ENCODE data around the gene DEDD. TPM values are rescaled to one million over a fixed set of nuclear protein-coding genes. Genes with fewer than 3 reads are reported as not detected.
"Not testable (repeated sequence)": the region's sequence is repeated elsewhere in the genome, so short reads cannot be mapped to it uniquely, and the experiment has no call there.

The DEDD gene
- total RNA-seq, 2 experiments from 2014 or later = 33.9 to 44.9 TPM

- CTCF ChIA-PET = interaction anchor here (0.8 to 1.9 kb wide), 4 partner anchors 8 to 37 kb away, joined by 3 to 10 read pairs (median 6); partner anchors contain the start of genes KLHDC9 and PPOX
- H3K9me3 Mint-ChIP-seq (ENCODE audit: low read depth) = no peaks in the 10 kb centered on the region
- H3K27me3 Mint-ChIP-seq = no peaks in the 10 kb centered on the region
- intact Hi-C loops (cut with DNase I, micrococcal nuclease) = no loop called here
- H3K36me3 Mint-ChIP-seq (ENCODE audit: low read depth) = peaks cover 61% of the 10 kb centered on the region
- H3K27ac Mint-ChIP-seq = peak overlapping the region; percentile 62
- POLR2A ChIA-PET = interaction anchor here (1.5 kb wide), 1 partner anchor 11 kb away, joined by 7 read pairs; the partner anchor contains the start of genes NIT1 and PFDN2
- ATAC-seq = no peak
- peaks cover 55% of the 10 kb centered on the region for H3K4me1 Mint-ChIP-seq
- no peak for DNase-seq
- H3K4me3 Mint-ChIP-seq = no peak overlapping the region
Measured at GRCh38 chr1:161128591-161129420, 3.7 kb downstream of the DEDD start.

DNA sequence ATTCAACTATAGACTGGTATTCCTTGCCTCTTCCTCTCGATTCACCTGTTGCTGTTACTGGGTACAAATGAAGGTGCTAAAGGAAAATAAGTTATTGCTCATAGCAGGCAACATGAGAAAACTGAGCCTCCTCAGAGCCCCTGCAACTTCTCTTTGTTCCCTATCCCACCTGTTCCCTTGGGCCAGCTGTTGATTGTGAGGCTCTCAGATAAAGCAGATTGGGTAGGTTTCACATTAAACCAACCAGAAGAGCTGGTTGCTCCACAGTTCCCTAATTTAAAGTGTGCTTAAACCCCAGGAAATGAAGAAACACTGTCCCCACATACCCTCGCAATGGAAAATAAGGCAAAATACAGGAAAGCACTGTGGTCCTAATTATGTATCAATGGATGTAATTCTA is 4.8 kb downstream of the DEDD start:
- Mint-ChIP-seq H3K36me3 (ENCODE audit: low read depth) (peaks cover 70% of the 10 kb centered on the region), H3K4me3 (no peak overlapping the region), H3K9me3 (ENCODE audit: low read depth) (no peaks in the 10 kb centered on the region), H3K4me1 (peaks cover 55% of the 10 kb centered on the region), H3K27me3 (no peaks in the 10 kb centered on the region), H3K27ac (peak overlapping the region; percentile 29)
- ATAC-seq (no peak), DNase-seq (no peak)
- ChIA-PET POLR2A (no interaction called here), CTCF (interaction anchor here (0.6 to 1.9 kb wide), 8 partner anchors 9 to 56 kb away, joined by 3 to 10 read pairs (median 3); partner anchors contain the start of genes NIT1, PFDN2 and PPOX)
- intact Hi-C loops (cut with DNase I, micrococcal nuclease) = no loop called here

- H3K4me1 Mint-ChIP-seq = peaks cover 52% of the 10 kb centered on the region
- no peaks in the 10 kb centered on the region for H3K9me3 Mint-ChIP-seq (ENCODE audit: low read depth)
- intact Hi-C loops (cut with DNase I, micrococcal nuclease) = no loop called here
- no peaks in the 10 kb centered on the region for H3K27me3 Mint-ChIP-seq
- CTCF ChIA-PET = no interaction called here
- H3K36me3 Mint-ChIP-seq (ENCODE audit: low read depth) = peaks cover 70% of the 10 kb centered on the region
- DNase-seq (no peak), ATAC-seq (no peak)
- POLR2A ChIA-PET = interaction anchor here (0.7 kb wide), 1 partner anchor 69 kb away, joined by 3 read pairs; no protein-coding TSS in a partner anchor
- peak overlapping the region; percentile 52 for H3K27ac Mint-ChIP-seq
- H3K4me3 Mint-ChIP-seq = no peak overlapping the region
Measured at GRCh38 chr1:161122967-161123366, 9.5 kb downstream of the DEDD start.

- POLR2A ChIA-PET = interaction anchor here (0.6 kb wide), 2 partner anchors 42 to 464 kb away, joined by 3 to 5 read pairs; no protein-coding TSS in a partner anchor
- Mint-ChIP-seq H3K27me3 (no peaks in the 10 kb centered on the region), H3K4me1 (peaks cover 46% of the 10 kb centered on the region), H3K27ac (peak overlapping the region; percentile 3), H3K36me3 (ENCODE audit: low read depth) (peaks cover 64% of the 10 kb centered on the region), H3K4me3 (no peak overlapping the region), H3K9me3 (ENCODE audit: low read depth) (no peaks in the 10 kb centered on the region)
- intact Hi-C loops (cut with DNase I, micrococcal nuclease) = no loop called here
- DNase-seq (no peak), ATAC-seq (no peak)
- CTCF ChIA-PET = interaction anchor here (0.6 to 1.2 kb wide), 3 partner anchors 10 to 410 kb away, joined by 3 read pairs; partner anchors contain the start of gene CD48
Measured at GRCh38 chr1:161121834-161122233, 10.6 kb downstream of the DEDD start.

DNA sequence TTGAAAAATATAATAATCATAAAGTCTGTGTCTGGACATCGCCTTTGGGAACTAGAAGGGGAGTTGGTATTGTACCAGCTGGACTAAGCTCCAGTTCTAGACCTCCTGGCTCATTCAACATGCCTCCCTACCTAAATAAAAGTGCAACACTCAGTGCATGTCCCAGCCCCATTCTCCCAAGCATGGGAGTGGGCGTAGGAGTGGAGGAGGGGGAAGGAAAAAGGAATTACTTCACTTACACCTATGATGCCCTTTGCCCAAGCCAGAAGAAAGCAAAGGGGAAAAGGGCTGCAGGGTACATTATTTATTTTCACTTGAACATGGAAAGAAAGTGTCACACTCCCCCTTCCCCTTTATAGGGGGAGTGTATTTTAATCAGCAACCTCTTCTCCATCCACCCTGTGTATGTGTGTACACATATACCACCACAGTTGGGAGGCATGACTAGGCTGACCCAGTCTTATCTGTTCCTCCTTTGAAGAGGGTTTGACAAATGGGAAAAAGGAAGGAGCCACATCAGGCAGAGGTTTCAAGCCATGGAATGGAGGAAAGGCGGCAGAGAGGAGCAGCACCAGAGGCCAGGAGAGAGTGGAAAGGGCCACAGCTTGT is 11.3 kb downstream of the DEDD start:
- Mint-ChIP-seq H3K27me3 (no peaks in the 10 kb centered on the region), H3K4me3 (no peak overlapping the region), H3K27ac (peak overlapping the region; percentile 85), H3K36me3 (ENCODE audit: low read depth) (peaks cover 64% of the 10 kb centered on the region), H3K4me1 (peaks cover 47% of the 10 kb centered on the region), H3K9me3 (ENCODE audit: low read depth) (no peaks in the 10 kb centered on the region)
- CTCF ChIA-PET = interaction anchor here (1.1 to 1.2 kb wide), 2 partner anchors 9 to 20 kb away, joined by 3 read pairs; no protein-coding TSS in a partner anchor
- ATAC-seq (no peak), DNase-seq (no peak)
- POLR2A ChIA-PET = interaction anchor here (0.8 to 1.1 kb wide), 2 partner anchors 12 to 15 kb away, joined by 3 read pairs; partner anchors contain the start of gene DEDD
- intact Hi-C loops (cut with DNase I, micrococcal nuclease) = no loop called here

- peak; percentile 85 for DNase-seq
- intact Hi-C loops (cut with DNase I, micrococcal nuclease) = loop anchor here (1.0 to 5.0 kb wide), 5 partner anchors 13 to 268 kb away; partner anchors contain the start of genes DEDD (in 1 of the 2) and USP21 (in 1 of the 2)
- peak; percentile 65 for ATAC-seq
- peaks cover 69% of the 10 kb centered on the region for H3K36me3 Mint-ChIP-seq (ENCODE audit: low read depth)
- H3K27me3 Mint-ChIP-seq = no peaks in the 10 kb centered on the region
- CTCF ChIA-PET = interaction anchor here (0.6 to 1.0 kb wide), 4 partner anchors 22 to 71 kb away, joined by 3 to 8 read pairs (median 3); partner anchors contain the start of gene PPOX
- peaks cover 62% of the 10 kb centered on the region for H3K4me1 Mint-ChIP-seq
- peak overlapping the region; percentile 98 for H3K27ac Mint-ChIP-seq
- H3K4me3 Mint-ChIP-seq = peak overlapping the region; percentile 94
- H3K9me3 Mint-ChIP-seq (ENCODE audit: low read depth) = no peaks in the 10 kb centered on the region
- POLR2A ChIA-PET = no interaction called here
Measured at GRCh38 chr1:161119092-161119903, 13.2 kb downstream of the DEDD start.

- DNase-seq (peak; percentile 94), ATAC-seq (peak; percentile 53)
- ChIA-PET POLR2A (interaction anchor here (1.0 to 2.7 kb wide), 5 partner anchors 12 to 64 kb away, joined by 3 to 13 read pairs (median 5); partner anchors contain the start of genes DEDD, PPOX and UFC1), CTCF (interaction anchor here (0.6 to 1.7 kb wide), 11 partner anchors 9 to 548 kb away, joined by 3 to 5 read pairs (median 3); partner anchors contain the start of genes TOMM40L and UFC1)
- H3K4me3 Mint-ChIP-seq = peak within 1 kb of the TSS; percentile 94
- no peaks in the 10 kb centered on the region for H3K27me3 Mint-ChIP-seq
- H3K9me3 Mint-ChIP-seq (ENCODE audit: low read depth) = no peaks in the 10 kb centered on the region
- intact Hi-C loops (cut with DNase I, micrococcal nuclease) = loop anchor here (1.0 to 5.0 kb wide), 8 partner anchors 14 to 269 kb away; partner anchors contain the start of genes USP21 (in 2 of the 2), DEDD (in 1 of the 2), UFC1 (in 1 of the 2) and USF1 (in 1 of the 2)
- peak within 1 kb of the TSS; percentile 98 for H3K27ac Mint-ChIP-seq
- peaks cover 75% of the 10 kb centered on the region for H3K4me1 Mint-ChIP-seq
- peaks cover 73% of the 10 kb centered on the region for H3K36me3 Mint-ChIP-seq (ENCODE audit: low read depth)
Measured at GRCh38 chr1:161117759-161118581, 14.5 kb downstream of the DEDD start, which contains the start of the genes NIT1 and PFDN2. Gene NIT1, plus strand, starts transcription at chr1:161118105. Its CDS starts 72 bp downstream, at chr1:161118177. Gene PFDN2, minus strand, starts transcription at chr1:161118037. Its CDS starts 11 bp downstream, at chr1:161118026.

DNA sequence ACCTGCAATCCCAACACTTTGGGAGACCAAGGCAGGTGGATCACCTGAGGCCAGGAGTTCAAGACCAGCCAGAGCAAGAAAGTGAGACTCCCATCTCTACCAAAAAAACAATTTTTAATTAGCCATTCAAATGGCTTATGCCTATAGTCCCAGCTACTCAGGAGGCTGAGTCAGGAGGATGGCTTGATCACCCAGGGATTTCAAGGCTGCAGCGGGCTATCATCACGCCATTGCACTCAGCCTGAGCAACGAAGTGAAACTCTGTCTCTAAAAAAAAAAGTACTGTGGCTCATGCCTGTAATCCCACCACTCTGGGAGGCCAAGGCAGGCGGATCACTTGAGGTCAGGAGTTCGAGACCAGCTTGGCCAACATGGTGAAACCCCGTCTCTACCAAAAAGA is 16.5 kb downstream of the DEDD start:
- H3K9me3 Mint-ChIP-seq (ENCODE audit: low read depth); ATAC-seq; H3K27me3 Mint-ChIP-seq: not testable (repeated sequence)
- H3K4me3 Mint-ChIP-seq = peak overlapping the region; percentile 94
- H3K27ac Mint-ChIP-seq = peak overlapping the region; percentile 98
- intact Hi-C loops (cut with DNase I, micrococcal nuclease) = loop anchor here in 1 of 2 experiments (5.0 kb wide), 1 partner anchor 271 kb away; no protein-coding TSS in a partner anchor
- peak; percentile 24 for DNase-seq
- CTCF ChIA-PET = interaction anchor here (0.7 to 1.7 kb wide), 2 partner anchors 50 to 69 kb away, joined by 3 read pairs; no protein-coding TSS in a partner anchor
- H3K4me1 Mint-ChIP-seq = peaks cover 76% of the 10 kb centered on the region
- POLR2A ChIA-PET = interaction anchor here (2.7 kb wide), 1 partner anchor 38 kb away, joined by 13 read pairs; the partner anchor contains the start of gene UFC1
- H3K36me3 Mint-ChIP-seq (ENCODE audit: low read depth) = peaks cover 55% of the 10 kb centered on the region

DNA sequence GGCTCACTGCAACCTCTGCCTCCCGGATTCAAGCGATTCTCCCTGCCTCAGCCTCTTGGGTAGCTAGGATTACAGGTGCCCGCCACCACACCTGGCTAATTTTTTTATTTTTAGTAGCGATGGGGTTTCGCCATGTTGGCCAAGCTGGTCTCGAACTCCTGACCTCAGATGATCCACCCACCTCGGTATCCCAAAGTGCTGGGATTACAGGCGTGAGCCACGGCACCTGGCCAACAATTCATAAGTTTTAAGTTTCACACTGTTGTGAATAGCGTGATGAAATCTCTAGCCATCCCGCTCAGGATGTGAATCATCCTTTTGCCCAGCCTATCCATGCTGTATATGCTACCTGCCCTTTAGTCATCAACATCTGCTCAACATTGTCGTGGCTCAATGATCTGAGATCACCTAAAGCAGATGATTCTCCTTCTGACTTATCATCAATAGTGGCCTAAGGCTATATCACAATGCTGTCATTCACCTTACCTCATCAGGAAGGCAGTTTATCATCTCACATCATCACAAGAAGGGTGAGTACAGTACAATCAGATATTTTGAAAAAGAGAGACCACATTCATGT is 17.2 kb downstream of the DEDD start:
- Mint-ChIP-seq H3K36me3 (ENCODE audit: low read depth) (peaks cover 51% of the 10 kb centered on the region), H3K4me1 (peaks cover 70% of the 10 kb centered on the region), H3K27ac (peak overlapping the region; percentile 98), H3K27me3 (no peaks in the 10 kb centered on the region), H3K4me3 (peak overlapping the region; percentile 94), H3K9me3 (ENCODE audit: low read depth) (no peaks in the 10 kb centered on the region)
- ChIA-PET CTCF (interaction anchor here (1.0 to 3.9 kb wide), 4 partner anchors 17 to 64 kb away, joined by 3 to 32 read pairs (median 4); partner anchors contain the start of gene KLHDC9), POLR2A (no interaction called here)
- ATAC-seq (peak; percentile 70), DNase-seq (peak; percentile 77)
- intact Hi-C loops (cut with DNase I, micrococcal nuclease) = loop anchor here in 1 of 2 experiments (5.0 kb wide), 1 partner anchor 272 kb away; no protein-coding TSS in a partner anchor
